SK-N-MC (cell line): ENCODE results near the gene TPGS1.

Experiments used
- DNase-seq: peaks from one replicate; pipeline ENCODE4 v3.0.0-alpha.2; 2011; ENCODE audit warnings: low read depth, low spot score
- H3K27ac ChIP-seq: fragments of 200-600 bp; sonication (generic); 2 replicates; pipeline ENCODE4 v1.5.1; 2016; ENCODE audit warnings: mixed run types
- H3K36me3 ChIP-seq: fragments of 200-600 bp; sonication (generic); 2 replicates; pipeline ENCODE4 v1.6.1; 2017; ENCODE audit warnings: antibody characterized with exemption, low read length, mixed read lengths; ENCODE audit not compliant: insufficient read depth
- H3K4me3 ChIP-seq: fragments of 200-600 bp; sonication (generic); 2 replicates; pipeline ENCODE4 v1.5.1; 2016
- H3K9ac ChIP-seq: fragments of 200-600 bp; sonication (generic); 2 replicates; pipeline ENCODE4 v1.8.0; 2017; ENCODE audit warnings: mixed run types, mixed read lengths; ENCODE audit not compliant: insufficient read length
- H3K9me3 ChIP-seq: fragments of 200-600 bp; sonication (generic); 2 replicates; pipeline ENCODE4 v1.6.1; 2017; ENCODE audit warnings: low read depth, mild to moderate bottlenecking, antibody characterized with exemption, low read length, moderate library complexity, mixed read lengths
- EZH2 ChIP-seq: fragments of 200-600 bp; sonication (generic); IDR thresholded peaks from one replicate; pipeline ENCODE4 v1.6.1; 2017; ENCODE audit warnings: antibody characterized with exemption
- FOXP2 ChIP-seq: optimal IDR thresholded peaks from 2 replicates; pipeline ENCODE3; 2011; ENCODE audit warnings: mild to moderate bottlenecking, moderate library complexity; ENCODE audit not compliant: insufficient read depth; ENCODE audit errors: extremely low read length, control extremely low read depth
- POLR2AphosphoS5 ChIP-seq: IDR thresholded peaks from 2 replicates; pipeline ENCODE4 v1.6.1; 2012; ENCODE audit warnings: mild to moderate bottlenecking, low read depth, low read length, borderline replicate concordance

The TPGS1 gene

DNA sequence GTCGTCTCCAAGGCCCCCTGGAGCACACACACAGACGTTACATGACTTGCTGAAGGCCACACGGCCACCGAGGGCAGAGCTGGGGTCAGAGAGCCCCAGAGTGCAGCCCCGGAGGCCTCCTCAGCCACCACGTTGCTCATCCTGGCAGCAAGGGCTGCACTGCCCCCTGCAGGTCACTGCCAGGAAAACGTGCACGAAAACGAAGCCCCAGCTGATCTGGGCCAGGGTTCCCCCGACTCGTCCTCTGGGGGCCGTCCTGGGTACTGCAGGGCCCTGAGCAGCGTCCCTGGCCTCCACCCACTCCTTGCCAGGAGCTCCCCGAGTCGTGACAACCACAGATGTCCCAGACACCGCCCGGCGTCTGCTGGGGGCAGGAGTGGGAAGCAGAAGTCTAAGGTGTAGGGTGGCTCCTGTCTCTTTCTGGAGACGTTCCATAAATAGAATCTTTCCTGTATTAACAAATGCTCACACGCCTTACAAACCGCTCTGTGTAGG, 3.4 kb downstream of the TPGS1 start:
- peak overlapping the region; percentile 78 for H3K27ac ChIP-seq
- no peaks in the 10 kb centered on the region; the same call in 1 of the 2 replicates for H3K36me3 ChIP-seq
- no peak for TF ChIP-seq EZH2
- TF ChIP-seq FOXP2: no peak
- no peak; the same call in 1 of the 2 replicates for TF ChIP-seq POLR2AphosphoS5
- H3K4me3 ChIP-seq: peak overlapping the region; percentile 73
- DNase-seq: no peak
- peak overlapping the region; percentile 68 for H3K9ac ChIP-seq
- H3K9me3 ChIP-seq: no peaks in the 10 kb centered on the region

DNA sequence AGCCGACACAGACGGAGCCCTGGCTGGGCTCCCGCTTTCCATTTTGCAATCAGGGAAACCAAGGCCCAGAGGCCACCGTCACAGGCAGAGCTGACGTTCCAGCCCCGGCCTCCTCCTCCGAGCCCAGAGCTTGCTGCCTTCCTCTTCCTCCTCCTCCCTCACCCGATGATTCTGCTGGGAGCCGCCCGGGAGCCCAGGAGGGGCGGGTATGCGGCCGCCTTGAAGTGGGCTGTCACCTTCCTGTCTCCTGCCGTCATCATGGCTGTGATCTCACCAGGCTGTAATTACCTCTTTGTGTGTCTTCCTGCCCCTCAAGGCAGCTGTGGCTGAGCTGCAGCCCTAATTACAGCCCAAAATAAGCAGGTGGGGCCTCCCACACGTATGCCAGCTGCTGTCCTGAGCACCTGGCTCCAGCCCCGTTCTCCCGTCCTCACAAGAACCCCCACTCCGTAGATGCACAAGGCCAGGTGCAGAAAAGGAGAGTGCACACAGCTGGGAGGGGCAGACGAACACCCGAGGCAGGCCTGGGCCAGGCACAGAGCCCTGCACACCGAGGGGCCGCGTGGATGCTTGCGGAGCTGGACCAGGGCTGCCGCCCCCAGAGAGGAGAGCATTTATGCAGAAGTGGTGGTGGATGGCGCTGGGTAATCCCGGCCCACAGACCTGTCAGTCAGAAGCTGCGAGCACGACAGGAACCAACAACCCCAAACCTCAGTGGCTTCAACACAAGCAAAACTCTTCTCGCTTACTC, 4.0 kb downstream of the TPGS1 start:
- TF ChIP-seq POLR2AphosphoS5: no peak; the same call in 1 of the 2 replicates
- TF ChIP-seq EZH2: no peak
- TF ChIP-seq FOXP2: no peak

DNA sequence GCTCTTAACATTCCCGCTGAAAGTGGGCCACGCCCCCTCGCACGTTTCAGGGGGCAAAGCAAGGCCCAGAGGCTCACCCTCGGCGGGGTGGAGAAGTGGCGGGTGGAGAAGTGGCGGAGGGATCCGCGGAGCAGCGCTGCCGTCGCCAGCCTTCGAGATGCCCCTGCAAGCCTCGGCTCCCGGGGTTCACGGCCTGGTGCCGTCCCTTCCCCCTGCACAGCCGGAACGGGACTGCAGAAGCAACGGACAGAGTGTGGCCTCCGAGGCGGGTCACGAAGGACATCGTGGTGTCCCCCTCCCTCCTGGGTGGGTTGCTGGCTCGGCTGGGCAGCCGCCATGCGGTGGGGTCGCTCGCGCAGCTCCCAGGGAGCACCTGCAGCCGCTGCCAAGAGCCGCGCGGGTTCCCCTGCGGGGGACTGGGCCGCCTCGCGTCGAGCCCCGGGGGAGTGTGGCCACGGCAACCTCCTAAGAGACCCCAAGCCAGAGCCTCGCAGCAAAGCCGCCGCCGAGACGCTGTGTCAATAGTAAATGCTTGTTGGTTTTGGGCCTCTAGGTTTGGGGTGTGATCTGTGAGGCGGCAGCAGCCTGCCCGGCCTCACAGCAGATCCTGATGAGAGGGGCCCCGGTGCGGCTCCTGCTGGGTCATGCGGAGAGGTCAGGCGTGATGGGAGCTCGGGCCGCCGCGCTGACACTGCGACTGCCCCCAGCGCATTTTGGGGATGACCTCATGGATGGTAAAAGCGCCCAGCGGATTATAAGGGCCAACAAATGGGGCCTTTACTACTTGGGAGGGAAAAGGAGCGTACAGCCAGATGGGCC, 5.5 kb downstream of the TPGS1 start:
- H3K36me3 ChIP-seq: no peaks in the 10 kb centered on the region; the same call in 1 of the 2 replicates
- no peak for DNase-seq
- H3K9me3 ChIP-seq: no peaks in the 10 kb centered on the region
- H3K27ac ChIP-seq: no peak overlapping the region; the same call in 1 of the 2 replicates
- TF ChIP-seq EZH2: no peak
- TF ChIP-seq POLR2AphosphoS5: no peak
- no peak for TF ChIP-seq FOXP2
- H3K4me3 ChIP-seq: no peak overlapping the region
- no peak overlapping the region for H3K9ac ChIP-seq

More for the DNA sequence above, 4.0 kb downstream of the TPGS1 start:
- no peaks in the 10 kb centered on the region; the same call in 1 of the 2 replicates for H3K36me3 ChIP-seq
- H3K9me3 ChIP-seq: no peaks in the 10 kb centered on the region
- no peak for DNase-seq
- H3K4me3 ChIP-seq: peak overlapping the region; percentile 73
- peak overlapping the region; percentile 68 for H3K9ac ChIP-seq
- peak overlapping the region; percentile 78 for H3K27ac ChIP-seq

DNA sequence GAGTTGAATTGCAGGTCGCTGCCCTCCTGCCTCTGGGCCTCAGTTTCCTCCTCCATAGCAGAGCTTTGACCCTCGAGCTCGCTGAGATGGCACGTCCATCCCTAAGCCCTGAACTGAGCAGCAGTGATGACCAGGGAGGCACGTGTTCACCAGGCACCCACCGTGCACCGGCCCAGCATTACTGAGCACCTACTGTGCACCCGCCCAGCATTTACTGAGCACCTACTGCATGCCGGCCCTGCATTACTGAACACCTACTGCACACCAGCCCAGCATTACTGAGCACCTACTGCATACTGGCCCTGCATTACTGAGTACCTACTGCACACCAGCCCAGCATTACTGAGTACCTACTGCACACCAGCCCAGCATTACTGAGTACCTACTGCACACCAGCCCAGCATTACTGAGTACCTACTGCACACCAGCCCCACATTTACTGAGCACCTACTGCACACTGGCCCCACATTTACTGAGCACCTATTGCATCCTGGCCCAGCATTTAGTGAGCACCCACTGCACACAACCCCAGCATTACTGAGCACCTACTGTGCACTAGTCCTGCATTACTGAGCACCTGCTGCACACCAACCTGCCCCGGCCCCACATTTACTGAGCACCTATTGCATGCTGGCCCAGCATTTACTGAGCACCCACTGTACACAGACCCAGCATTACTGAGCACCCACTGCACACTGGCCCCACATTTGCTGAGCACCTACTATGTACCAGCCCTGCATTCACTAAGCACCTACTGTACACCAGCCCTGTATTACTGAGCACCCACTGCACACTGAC, 6.3 kb downstream of the TPGS1 start:
- H3K36me3 ChIP-seq: no peaks in the 10 kb centered on the region; the same call in 1 of the 2 replicates
- H3K9me3 ChIP-seq: no peaks in the 10 kb centered on the region
- no peak overlapping the region for H3K4me3 ChIP-seq
- no peak for DNase-seq
- no peak overlapping the region for H3K27ac ChIP-seq
- no peak for TF ChIP-seq FOXP2
- TF ChIP-seq EZH2: no peak
- TF ChIP-seq POLR2AphosphoS5: no peak
- H3K9ac ChIP-seq: no peak overlapping the region

DNA sequence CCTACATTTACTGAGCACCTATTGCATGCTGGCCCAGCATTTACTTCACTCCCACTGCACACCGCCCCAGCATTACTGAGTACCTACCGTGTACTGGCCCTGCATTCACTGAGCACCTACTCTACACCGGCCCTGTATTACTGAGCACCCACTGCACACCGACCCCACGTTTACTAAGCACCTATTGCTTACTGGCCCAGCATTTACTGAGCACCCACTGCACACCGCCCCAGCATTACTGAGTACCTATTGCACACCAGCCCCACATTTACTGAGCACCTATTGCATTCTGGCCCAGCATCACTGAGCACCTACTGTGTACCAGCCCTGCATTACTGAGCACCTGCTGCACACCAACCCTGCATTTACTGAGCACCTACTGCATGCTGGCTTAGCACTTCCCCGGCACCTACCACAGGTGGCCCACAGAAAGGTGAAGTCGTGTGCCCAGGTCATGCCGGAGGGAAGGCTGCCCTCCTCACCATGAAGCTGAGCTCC, 6.9 kb downstream of the TPGS1 start:
- H3K9ac ChIP-seq: no peak overlapping the region
- H3K4me3 ChIP-seq: no peak overlapping the region
- H3K9me3 ChIP-seq: no peaks in the 10 kb centered on the region
- DNase-seq: no peak
- no peak for TF ChIP-seq EZH2
- H3K27ac ChIP-seq: no peak overlapping the region
- no peaks in the 10 kb centered on the region; the same call in 1 of the 2 replicates for H3K36me3 ChIP-seq

DNA sequence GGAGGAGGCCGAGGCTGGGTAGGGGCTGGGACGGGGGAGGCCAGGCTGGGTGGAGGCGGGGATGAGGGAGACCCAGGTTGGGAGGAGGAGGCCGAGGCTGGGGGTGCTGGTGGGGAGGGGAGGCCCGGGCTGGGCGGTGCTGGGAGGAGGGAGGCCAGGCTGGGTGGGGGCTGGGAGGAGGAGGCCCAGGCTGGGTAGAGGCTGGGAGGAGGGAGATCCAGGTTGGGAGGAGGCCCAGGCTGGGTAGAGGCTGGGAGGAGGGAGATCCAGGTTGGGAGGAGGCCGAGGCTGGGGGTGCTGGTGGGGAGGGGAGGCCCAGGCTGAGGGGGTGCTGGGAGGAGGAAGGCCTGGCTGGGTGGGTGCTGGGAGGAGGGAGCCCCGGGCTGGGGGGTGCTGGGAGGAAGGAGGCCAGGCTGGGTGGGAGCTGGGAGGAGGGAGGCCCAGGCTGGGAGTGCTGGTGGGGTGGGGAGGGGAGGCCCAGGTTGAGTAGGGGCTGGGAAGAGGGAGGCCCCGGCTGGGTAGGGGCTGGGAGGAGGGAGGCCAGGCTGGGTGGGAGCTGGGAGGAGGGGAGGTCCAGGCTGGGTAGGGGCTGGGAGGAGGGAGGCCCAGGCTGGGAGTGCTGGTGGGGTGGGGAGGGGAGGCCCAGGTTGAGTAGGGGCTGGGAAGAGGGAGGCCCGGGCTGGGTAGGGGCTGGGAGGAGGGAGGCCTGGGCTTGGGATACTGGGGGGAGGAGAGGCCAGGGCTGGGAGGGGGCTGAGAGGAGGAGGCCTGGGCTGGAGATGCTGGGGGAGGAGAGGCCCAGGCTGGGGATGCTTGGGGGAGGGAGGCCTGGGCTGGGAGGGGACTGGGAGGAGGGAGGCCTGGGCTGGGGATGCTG, 10.7 kb downstream of the TPGS1 start:
- no peaks in the 10 kb centered on the region; the same call in 1 of the 2 replicates for H3K36me3 ChIP-seq
- no peak overlapping the region for H3K9ac ChIP-seq
- H3K27ac ChIP-seq: peak overlapping the region; percentile 57; the same call in 1 of the 2 replicates
- TF ChIP-seq FOXP2: no peak
- TF ChIP-seq EZH2: no peak
- TF ChIP-seq POLR2AphosphoS5: no peak
- H3K4me3 ChIP-seq: no peak overlapping the region
- DNase-seq: peak; percentile 78
- no peaks in the 10 kb centered on the region for H3K9me3 ChIP-seq

DNA sequence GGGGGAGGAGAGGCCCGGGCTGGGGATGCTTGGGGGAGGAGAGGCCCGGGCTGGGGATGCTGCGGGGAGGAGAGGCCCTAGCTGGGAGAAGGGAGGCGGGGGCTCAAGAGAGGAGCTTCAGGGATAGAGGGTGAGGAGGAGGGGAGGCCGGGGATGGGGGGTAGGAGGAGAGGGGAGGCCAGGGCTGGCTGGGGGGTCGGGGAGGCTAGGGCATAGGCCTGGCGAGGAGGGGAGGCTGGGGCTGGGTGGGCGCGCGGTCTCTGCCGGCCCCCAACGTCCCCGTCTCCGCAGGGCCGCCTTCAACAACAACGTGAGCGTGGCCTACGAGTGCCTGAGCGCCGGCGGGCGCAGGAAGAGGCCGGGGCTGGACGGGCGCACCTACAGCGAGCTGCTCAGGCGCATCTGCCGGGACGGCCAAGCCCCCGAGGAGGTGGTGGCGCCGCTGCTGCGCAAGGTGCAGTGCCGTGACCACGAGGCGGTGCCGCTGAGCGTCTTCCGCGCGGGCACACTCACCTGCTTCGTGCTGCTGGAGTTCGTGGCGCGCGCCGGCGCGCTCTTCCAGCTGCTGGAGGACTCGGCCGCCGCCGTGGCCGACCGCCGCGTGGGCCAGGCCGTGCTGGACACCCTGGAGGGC, 11.4 kb downstream of the TPGS1 start:
- no peak overlapping the region for H3K4me3 ChIP-seq
- H3K9me3 ChIP-seq: no peaks in the 10 kb centered on the region
- no peak for DNase-seq
- no peaks in the 10 kb centered on the region; the same call in 1 of the 2 replicates for H3K36me3 ChIP-seq
- no peak overlapping the region for H3K9ac ChIP-seq
- peak overlapping the region; percentile 80 for H3K27ac ChIP-seq
- TF ChIP-seq EZH2 (no peak), FOXP2 (no peak), POLR2AphosphoS5 (no peak)
